ENCODE results near the gene EFCAB13. TPM values are rescaled to one million over a fixed set of nuclear protein-coding genes. Genes with fewer than 3 reads are reported as not detected.
"Not testable (repeated sequence)": the region's sequence is repeated elsewhere in the genome, so short reads cannot be mapped to it uniquely, and the experiment has no call there.

EFCAB13 gene
- total RNA-seq, 6 experiments from 2014 or later: 0.68 to 7.2 (median 3.2) TPM

GRCh38 chr17:47423406-47424295, 99.9 kb downstream of the EFCAB13 start:
- Histone ChIP-seq H3K27me3 (no peaks in the 10 kb centered on the region), H3K4me1 (peaks cover 0 to 4% (median 0%) of the 10 kb centered on the region in 4 donors), H3K9me3 (no peaks in the 10 kb centered on the region), H3K27ac (no peak overlapping the region), H3K4me3 (peak overlapping the region; percentile 39 to 58 (median 44)), H3K36me3 (no peaks in the 10 kb centered on the region)
- intact Hi-C loops (cut with DNase I): no loop called here
- ATAC-seq: peak; percentile 92 to 96 (median 96)
- TF ChIP-seq CTCF (IDR thresholded peaks at IDR 0.05): no peak
- no peak for TF ChIP-seq POLR2A (IDR thresholded peaks at IDR 0.05)
- 10% methylated on average over 30 of the region's 113 CpGs for WGBS (ENCODE audit: insufficient coverage, low coverage, low lambda C conversion rate, missing lambda C conversion rate)
- peak; percentile 49 to 67 (median 62) for DNase-seq

- H3K4me3 ChIP-seq; ATAC-seq; intact Hi-C loops (cut with DNase I); H3K9me3 ChIP-seq; DNase-seq; H3K4me1 ChIP-seq; H3K27me3 ChIP-seq; H3K36me3 ChIP-seq; H3K27ac ChIP-seq: not testable (repeated sequence)
- 91% methylated on average over 3 of the region's 3 CpGs for WGBS (ENCODE audit: insufficient coverage, low coverage, low lambda C conversion rate, missing lambda C conversion rate)
Observed at GRCh38 chr17:47425233-47425632, 101.5 kb downstream of the EFCAB13 start.

- H3K36me3 ChIP-seq; H3K27me3 ChIP-seq; ATAC-seq; H3K9me3 ChIP-seq; H3K4me3 ChIP-seq; intact Hi-C loops (cut with DNase I); H3K27ac ChIP-seq; DNase-seq; H3K4me1 ChIP-seq: not testable (repeated sequence)
- 63% methylated on average over 3 of the region's 3 CpGs for WGBS (ENCODE audit: insufficient coverage, low coverage, low lambda C conversion rate, missing lambda C conversion rate)
Observed at GRCh38 chr17:47425887-47426635, 102.3 kb downstream of the EFCAB13 start.

- DNase-seq (no peak), ATAC-seq (no peak)
- Histone ChIP-seq H3K27ac (no peak overlapping the region), H3K4me3 (no peak overlapping the region), H3K9me3 (no peaks in the 10 kb centered on the region), H3K36me3 (no peaks in the 10 kb centered on the region), H3K27me3 (no peaks in the 10 kb centered on the region), H3K4me1 (peaks cover 0 to 4% (median 0%) of the 10 kb centered on the region in 4 donors)
- intact Hi-C loops (cut with DNase I): no loop called here
- 45% methylated on average over 2 of the region's 2 CpGs for WGBS (ENCODE audit: insufficient coverage, low coverage, low lambda C conversion rate, missing lambda C conversion rate)
- TF ChIP-seq POLR2A (IDR thresholded peaks at IDR 0.05): no peak
- no peak for TF ChIP-seq CTCF (IDR thresholded peaks at IDR 0.05)
Observed at GRCh38 chr17:47427985-47428384, 104.2 kb downstream of the EFCAB13 start.

- H3K9me3 ChIP-seq; ATAC-seq; H3K36me3 ChIP-seq; H3K4me3 ChIP-seq; H3K27me3 ChIP-seq; DNase-seq; H3K27ac ChIP-seq; H3K4me1 ChIP-seq; intact Hi-C loops (cut with DNase I): not testable (repeated sequence)
- 98% methylated on average over 9 of the region's 9 CpGs for WGBS (ENCODE audit: insufficient coverage, low coverage, low lambda C conversion rate, missing lambda C conversion rate)
Observed at GRCh38 chr17:47432240-47432639, 108.5 kb downstream of the EFCAB13 start.

- TF ChIP-seq POLR2A (IDR thresholded peaks at IDR 0.05): no peak
- no peak for TF ChIP-seq CTCF (IDR thresholded peaks at IDR 0.05)
- H3K4me3 ChIP-seq: no peak overlapping the region
- no peaks in the 10 kb centered on the region for H3K4me1 ChIP-seq
- 95% methylated on average over 3 of the region's 3 CpGs for WGBS (ENCODE audit: insufficient coverage, low coverage, low lambda C conversion rate, missing lambda C conversion rate)
- DNase-seq (no peak), ATAC-seq (no peak)
- H3K9me3 ChIP-seq: no peaks in the 10 kb centered on the region
- H3K27ac ChIP-seq: no peak overlapping the region
- H3K36me3 ChIP-seq: peaks cover 0 to 5% (median 0%) of the 10 kb centered on the region in 4 donors
- no peaks in the 10 kb centered on the region for H3K27me3 ChIP-seq
- intact Hi-C loops (cut with DNase I): no loop called here
Observed at GRCh38 chr17:47465165-47465564, 141.4 kb downstream of the EFCAB13 start.

- ATAC-seq; H3K4me1 ChIP-seq; intact Hi-C loops (cut with DNase I); DNase-seq; H3K27me3 ChIP-seq; H3K9me3 ChIP-seq; H3K27ac ChIP-seq; H3K4me3 ChIP-seq; H3K36me3 ChIP-seq: not testable (repeated sequence)
- WGBS (ENCODE audit: insufficient coverage, low coverage, low lambda C conversion rate, missing lambda C conversion rate): 89% methylated on average over 4 of the region's 4 CpGs
Observed at GRCh38 chr17:47466976-47467375, 143.2 kb downstream of the EFCAB13 start.

All from right lobe of liver (tissue), 6 donors.